Measurements from ENCODE around the gene ZNF362.

ZNF362 gene

DNA sequence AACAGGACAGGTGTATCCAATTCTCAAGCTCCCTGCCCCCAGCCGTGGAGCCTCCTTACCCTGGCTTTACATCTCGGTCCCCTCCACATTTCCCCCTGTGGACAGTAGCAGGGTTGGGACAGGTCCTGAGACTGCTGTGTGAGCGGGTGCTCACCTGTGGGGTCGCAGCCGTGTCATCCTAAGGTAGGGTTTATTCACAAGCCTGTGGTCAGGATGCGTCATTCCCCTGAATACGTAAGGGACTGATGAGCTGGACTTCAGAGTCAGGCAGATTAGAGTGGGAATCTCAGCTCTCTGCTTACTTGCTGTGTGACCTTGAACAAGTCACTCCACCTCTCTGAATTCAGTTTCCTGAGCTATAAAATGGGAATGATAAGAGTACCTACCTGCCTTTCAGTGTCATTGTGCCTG is 17.7 kb downstream of the ZNF362 start:
- ChIA-PET POLR2A (interaction anchor here (1.7 kb wide), 1 partner anchor 9 kb away, joined by 5 read pairs; no protein-coding TSS in a partner anchor), CTCF (interaction anchor here (1.3 to 1.6 kb wide), 3 partner anchors 22 to 339 kb away, joined by 3 to 8 read pairs (median 3); no protein-coding TSS in a partner anchor)
- TF ChIP-seq ZNF138 (tag by site-specific recombination; IDR thresholded peaks at IDR 0.05; ENCODE audit: borderline replicate concordance) (no peak), ZEB2 (tag by site-specific recombination; IDR thresholded peaks at IDR 0.05) (no peak), SP2 (tag by site-specific recombination; IDR thresholded peaks at IDR 0.05) (no peak), ZNF521 (tag by site-specific recombination; IDR thresholded peaks at IDR 0.05) (no peak), ZNF768 (tag by site-specific recombination; IDR thresholded peaks at IDR 0.05) (peak; percentile 76; the same call in 1 of the 2 replicates)
- TF ChIP-seq, protein P1, sequence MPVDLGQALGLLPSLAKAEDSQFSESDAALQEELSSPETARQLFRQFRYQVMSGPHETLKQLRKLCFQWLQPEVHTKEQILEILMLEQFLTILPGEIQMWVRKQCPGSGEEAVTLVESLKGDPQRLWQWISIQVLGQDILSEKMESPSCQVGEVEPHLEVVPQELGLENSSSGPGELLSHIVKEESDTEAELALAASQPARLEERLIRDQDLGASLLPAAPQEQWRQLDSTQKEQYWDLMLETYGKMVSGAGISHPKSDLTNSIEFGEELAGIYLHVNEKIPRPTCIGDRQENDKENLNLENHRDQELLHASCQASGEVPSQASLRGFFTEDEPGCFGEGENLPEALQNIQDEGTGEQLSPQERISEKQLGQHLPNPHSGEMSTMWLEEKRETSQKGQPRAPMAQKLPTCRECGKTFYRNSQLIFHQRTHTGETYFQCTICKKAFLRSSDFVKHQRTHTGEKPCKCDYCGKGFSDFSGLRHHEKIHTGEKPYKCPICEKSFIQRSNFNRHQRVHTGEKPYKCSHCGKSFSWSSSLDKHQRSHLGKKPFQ (tag by site-specific recombination; IDR thresholded peaks at IDR 0.05), result no peak
- TF ChIP-seq, protein P2, sequence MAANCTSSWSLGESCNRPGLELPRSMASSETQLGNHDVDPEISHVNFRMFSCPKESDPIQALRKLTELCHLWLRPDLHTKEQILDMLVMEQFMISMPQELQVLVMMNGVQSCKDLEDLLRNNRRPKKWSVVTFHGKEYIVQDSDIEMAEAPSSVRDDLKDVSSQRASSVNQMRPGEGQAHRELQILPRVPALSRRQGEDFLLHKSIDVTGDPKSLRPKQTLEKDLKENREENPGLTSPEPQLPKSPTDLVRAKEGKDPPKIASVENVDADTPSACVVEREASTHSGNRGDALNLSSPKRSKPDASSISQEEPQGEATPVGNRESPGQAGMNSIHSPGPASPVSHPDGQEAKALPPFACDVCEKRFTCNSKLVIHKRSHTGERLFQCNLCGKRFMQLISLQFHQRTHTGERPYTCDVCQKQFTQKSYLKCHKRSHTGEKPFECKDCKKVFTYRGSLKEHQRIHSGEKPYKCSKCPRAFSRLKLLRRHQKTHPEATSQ (tag by site-specific recombination; IDR thresholded peaks at IDR 0.05), result no peak

DNA sequence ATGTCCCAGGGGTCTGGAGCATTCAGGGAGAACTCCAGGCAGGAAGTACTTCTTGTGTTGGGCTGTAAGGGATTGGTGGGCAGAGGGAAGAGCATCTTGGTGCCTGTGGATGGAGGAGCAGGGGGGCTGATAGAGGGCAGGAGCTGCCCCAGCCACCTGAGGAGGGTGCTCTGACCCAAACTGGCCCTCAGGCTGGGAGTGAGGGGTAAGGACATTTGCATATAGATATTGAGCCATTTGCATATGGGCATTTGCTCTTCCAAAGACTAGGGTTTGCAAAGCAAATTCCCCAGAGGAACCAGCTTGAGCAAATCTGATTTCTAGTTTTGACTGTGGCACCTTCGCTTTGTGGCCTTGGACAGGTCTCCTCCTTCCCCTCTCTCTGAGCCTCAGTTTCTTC is 18.2 kb downstream of the ZNF362 start:
- TF ChIP-seq ZNF174 (tag by site-specific recombination; IDR thresholded peaks at IDR 0.05), result no peak
- TF ChIP-seq, protein P3, sequence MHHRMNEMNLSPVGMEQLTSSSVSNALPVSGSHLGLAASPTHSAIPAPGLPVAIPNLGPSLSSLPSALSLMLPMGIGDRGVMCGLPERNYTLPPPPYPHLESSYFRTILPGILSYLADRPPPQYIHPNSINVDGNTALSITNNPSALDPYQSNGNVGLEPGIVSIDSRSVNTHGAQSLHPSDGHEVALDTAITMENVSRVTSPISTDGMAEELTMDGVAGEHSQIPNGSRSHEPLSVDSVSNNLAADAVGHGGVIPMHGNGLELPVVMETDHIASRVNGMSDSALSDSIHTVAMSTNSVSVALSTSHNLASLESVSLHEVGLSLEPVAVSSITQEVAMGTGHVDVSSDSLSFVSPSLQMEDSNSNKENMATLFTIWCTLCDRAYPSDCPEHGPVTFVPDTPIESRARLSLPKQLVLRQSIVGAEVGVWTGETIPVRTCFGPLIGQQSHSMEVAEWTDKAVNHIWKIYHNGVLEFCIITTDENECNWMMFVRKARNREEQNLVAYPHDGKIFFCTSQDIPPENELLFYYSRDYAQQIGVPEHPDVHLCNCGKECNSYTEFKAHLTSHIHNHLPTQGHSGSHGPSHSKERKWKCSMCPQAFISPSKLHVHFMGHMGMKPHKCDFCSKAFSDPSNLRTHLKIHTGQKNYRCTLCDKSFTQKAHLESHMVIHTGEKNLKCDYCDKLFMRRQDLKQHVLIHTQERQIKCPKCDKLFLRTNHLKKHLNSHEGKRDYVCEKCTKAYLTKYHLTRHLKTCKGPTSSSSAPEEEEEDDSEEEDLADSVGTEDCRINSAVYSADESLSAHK (tag by site-specific recombination; IDR thresholded peaks at IDR 0.05), result no peak
- no peak for TF ChIP-seq ZNF423 (tag by site-specific recombination; IDR thresholded peaks at IDR 0.05)
- TF ChIP-seq ZNF266 (tag by site-specific recombination; IDR thresholded peaks at IDR 0.05; ENCODE audit: low read depth), result no peak
- no peak for TF ChIP-seq KLF1 (tag by site-specific recombination; IDR thresholded peaks at IDR 0.05)
- TF ChIP-seq ZNF664 (tag by site-specific recombination; IDR thresholded peaks at IDR 0.05), result no peak
- no peak for TF ChIP-seq BCL11A (tag by site-specific recombination; IDR thresholded peaks at IDR 0.05; ENCODE audit: low read depth)
- TF ChIP-seq ZNF791 (tag by site-specific recombination; IDR thresholded peaks at IDR 0.05), result no peak
- no peak for TF ChIP-seq ZNF48 (tag by site-specific recombination; IDR thresholded peaks at IDR 0.05)
- TF ChIP-seq, protein P4, sequence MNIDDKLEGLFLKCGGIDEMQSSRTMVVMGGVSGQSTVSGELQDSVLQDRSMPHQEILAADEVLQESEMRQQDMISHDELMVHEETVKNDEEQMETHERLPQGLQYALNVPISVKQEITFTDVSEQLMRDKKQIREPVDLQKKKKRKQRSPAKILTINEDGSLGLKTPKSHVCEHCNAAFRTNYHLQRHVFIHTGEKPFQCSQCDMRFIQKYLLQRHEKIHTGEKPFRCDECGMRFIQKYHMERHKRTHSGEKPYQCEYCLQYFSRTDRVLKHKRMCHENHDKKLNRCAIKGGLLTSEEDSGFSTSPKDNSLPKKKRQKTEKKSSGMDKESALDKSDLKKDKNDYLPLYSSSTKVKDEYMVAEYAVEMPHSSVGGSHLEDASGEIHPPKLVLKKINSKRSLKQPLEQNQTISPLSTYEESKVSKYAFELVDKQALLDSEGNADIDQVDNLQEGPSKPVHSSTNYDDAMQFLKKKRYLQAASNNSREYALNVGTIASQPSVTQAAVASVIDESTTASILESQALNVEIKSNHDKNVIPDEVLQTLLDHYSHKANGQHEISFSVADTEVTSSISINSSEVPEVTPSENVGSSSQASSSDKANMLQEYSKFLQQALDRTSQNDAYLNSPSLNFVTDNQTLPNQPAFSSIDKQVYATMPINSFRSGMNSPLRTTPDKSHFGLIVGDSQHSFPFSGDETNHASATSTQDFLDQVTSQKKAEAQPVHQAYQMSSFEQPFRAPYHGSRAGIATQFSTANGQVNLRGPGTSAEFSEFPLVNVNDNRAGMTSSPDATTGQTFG (tag by site-specific recombination; IDR thresholded peaks at IDR 0.05; ENCODE audit: borderline replicate concordance), result no peak
- TF ChIP-seq ZNF521 (tag by site-specific recombination; IDR thresholded peaks at IDR 0.05), result no peak
- TF ChIP-seq ZNF571 (tag by site-specific recombination; IDR thresholded peaks at IDR 0.05), result no peak
- TF ChIP-seq KLF10 (tag by site-specific recombination; IDR thresholded peaks at IDR 0.05), result no peak
- no peak for TF ChIP-seq ZNF140 (tag by site-specific recombination; IDR thresholded peaks at IDR 0.05)
- TF ChIP-seq TRIM28 (IDR thresholded peaks at IDR 0.05; ENCODE audit: borderline replicate concordance, low read length), result no peak
- no peak for TF ChIP-seq FEZF1 (tag by site-specific recombination; IDR thresholded peaks at IDR 0.05)

More for the DNA sequence above, 17.7 kb downstream of the ZNF362 start:
- Histone ChIP-seq H3K4me1 (ENCODE audit: control insufficient read depth, insufficient read depth, low read length) (no peaks in the 10 kb centered on the region), H3K27ac (ENCODE audit: extremely low read depth, low read depth, low read length) (no peak overlapping the region), H3K9me3 (ENCODE audit: control insufficient read depth, insufficient read depth, low read depth, low read length) (no peaks in the 10 kb centered on the region), H3K4me3 (ENCODE audit: low read depth, low read length) (no peak overlapping the region), H3K36me3 (ENCODE audit: control insufficient read depth in 2 of 2, insufficient read depth in 1 of 2, low read length in 2 of 2) (peaks cover 0 to 19% of the 10 kb centered on the region in 2 experiments; a peak in 2 of 3 replicates)

More for the DNA sequence above, 18.2 kb downstream of the ZNF362 start:
- POLR2A ChIA-PET, result interaction anchor here (1.7 kb wide), 1 partner anchor 10 kb away, joined by 5 read pairs; no protein-coding TSS in a partner anchor
- Histone ChIP-seq H3K27ac (ENCODE audit: extremely low read depth, low read depth, low read length) (no peak overlapping the region), H3K36me3 (ENCODE audit: control insufficient read depth in 2 of 2, insufficient read depth in 1 of 2, low read length in 2 of 2) (peaks cover 0 to 19% of the 10 kb centered on the region in 2 experiments; a peak in 2 of 3 replicates), H3K9me3 (ENCODE audit: control insufficient read depth, insufficient read depth, low read depth, low read length) (no peaks in the 10 kb centered on the region), H3K4me1 (ENCODE audit: control insufficient read depth, insufficient read depth, low read length) (no peaks in the 10 kb centered on the region), H3K4me3 (ENCODE audit: low read depth, low read length) (no peak overlapping the region)
- CTCF ChIA-PET, result interaction anchor here (1.3 kb wide), 2 partner anchors 147 to 338 kb away, joined by 3 read pairs; no protein-coding TSS in a partner anchor

Measured in HEK293 (cell line).